GM19468 (cell line): ENCODE results near the gene CDCA4.

Experiments used
- ATAC-seq: cut with Tn5 transposase; IDR thresholded peaks from one replicate; pipeline ENCODE4 v1.9.1; 2021; ENCODE audit warnings: mild to moderate bottlenecking, moderate library complexity, moderate number of reproducible peaks; ENCODE audit not compliant: unreplicated experiment; ENCODE audit errors: extremely low read depth

CDCA4 gene

DNA sequence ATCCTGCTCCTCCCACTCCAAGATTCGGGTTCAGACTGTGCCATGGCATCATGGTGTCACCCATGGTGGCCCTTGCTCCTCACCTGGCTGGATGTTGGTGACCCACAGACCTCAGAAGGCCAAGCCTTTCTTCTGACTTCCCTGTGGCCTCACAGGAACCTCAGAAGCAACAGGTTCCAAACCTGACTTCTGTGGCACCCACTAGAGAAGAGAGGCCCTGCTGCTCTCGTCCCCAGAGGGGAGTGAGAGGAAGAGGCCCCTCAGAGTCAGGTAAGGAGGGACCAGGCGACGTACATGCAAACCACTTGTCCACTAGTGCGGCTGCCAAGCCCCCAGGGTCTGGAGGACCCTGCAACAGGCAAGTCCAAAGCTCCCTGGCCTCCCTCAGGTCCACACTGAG lies 24.9 kb downstream of the CDCA4 start:
- ATAC-seq = no peak

DNA sequence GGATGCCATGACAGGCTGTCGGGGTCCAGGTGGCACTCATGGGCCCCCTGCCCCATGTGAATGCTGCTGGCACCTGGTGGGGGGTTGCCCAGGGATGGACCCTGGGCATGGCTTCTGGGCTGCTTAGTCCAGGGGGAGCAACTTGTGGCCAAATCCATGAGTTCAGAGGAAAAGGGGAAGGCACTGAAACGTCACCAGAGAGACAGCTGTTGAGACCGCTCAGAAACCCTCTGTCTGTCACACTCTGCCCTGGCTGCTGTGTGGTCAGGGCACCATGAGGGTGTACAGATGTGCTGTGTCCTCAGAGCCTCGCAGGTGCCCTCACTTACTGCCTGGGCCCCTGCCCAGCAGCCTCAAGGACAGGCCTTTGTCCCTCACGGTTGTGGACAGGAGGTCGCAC lies 25.9 kb downstream of the CDCA4 start:
- ATAC-seq = no peak

DNA sequence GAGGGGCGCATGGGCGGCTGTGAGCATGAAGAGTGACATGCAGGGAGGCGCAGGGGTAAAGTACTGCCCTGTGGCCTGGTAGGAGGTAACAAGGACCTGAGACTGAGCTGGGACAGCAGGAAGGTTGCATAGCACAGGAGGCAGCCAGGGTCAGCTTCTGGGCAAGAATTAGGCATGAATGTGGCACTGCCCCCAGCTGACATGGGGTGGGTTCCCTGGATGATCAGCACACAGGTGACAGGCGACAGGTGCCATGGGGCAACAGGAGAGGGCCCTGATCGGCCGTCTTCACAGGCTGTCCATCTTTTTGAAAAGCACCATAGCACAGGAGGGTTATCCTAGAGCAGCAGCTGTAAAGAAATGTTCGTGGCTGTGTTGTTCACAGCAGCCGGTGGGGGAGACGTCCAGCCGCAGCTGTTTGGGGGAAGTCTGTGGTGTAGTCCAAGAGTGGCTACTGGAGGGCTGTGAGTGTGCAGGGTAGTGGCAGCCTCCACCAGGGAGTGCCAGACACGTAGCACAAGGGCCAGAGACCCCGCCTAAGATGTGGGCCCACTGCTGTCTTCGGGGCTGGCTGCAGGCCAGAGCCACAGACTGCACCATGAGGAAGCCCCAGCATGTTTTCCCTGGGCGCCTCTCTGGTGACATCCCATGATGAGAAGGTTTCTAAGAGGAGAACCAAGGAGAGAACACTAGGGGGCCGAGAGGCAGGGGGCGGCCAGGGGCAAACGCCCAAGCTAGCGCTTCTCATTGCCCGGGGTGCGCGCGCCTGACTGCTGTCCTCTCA lies 26.9 kb downstream of the CDCA4 start:
- ATAC-seq = no peak

DNA sequence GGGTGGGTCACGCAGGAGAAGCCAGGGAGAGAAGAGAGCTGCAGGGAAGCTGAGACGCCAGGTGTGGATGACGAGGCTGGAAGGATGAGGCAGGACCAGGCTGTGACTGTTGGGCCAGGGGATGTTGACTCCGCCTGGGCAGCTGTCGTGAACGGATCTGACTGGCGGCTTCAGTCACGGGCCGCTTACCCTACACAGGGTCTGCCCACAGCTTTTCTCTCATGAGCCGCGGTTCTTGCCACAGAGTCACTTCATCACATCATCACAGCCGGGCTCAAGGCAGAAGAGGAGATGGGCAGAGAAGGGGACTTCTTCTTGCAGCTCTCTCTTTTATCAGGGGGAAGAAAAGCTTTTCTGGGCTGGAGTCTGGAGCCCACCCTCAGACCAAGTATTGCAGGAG lies 27.6 kb downstream of the CDCA4 start:
- no peak for ATAC-seq

DNA sequence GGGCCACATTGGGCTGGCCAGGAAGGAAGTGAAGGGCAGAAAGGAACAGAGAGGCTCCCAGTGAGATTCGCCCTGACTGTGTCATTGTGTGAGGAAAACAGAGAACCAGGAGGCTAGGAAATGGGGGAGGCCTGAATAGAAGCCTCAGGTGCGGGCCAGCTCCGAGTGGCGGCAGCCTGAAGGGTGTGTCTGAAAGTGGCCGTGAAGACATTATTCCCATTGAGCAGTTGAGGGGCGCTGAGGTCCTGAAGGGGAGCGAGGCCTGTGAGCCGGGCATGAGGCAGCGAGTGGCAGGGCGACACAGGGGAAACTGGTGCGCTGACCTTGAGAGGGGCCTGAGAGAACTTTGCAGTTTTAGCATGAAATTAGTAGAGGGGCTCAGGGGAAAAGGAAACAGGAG lies 28.4 kb downstream of the CDCA4 start:
- ATAC-seq = no peak

DNA sequence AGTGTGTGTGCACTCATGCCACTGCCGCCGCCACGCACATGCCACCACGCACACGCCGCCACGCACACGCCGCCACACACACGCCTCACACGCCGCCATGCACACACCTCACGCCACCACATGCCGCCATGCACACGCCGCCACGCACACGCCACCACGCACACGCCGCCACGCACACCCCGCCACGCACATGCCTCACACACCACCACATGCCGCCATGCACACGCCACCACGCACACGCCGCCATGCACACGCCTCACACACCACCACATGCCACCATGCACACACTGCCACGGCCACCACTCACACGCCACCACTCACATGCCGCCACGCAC lies 29.0 kb downstream of the CDCA4 start:
- no peak for ATAC-seq

DNA sequence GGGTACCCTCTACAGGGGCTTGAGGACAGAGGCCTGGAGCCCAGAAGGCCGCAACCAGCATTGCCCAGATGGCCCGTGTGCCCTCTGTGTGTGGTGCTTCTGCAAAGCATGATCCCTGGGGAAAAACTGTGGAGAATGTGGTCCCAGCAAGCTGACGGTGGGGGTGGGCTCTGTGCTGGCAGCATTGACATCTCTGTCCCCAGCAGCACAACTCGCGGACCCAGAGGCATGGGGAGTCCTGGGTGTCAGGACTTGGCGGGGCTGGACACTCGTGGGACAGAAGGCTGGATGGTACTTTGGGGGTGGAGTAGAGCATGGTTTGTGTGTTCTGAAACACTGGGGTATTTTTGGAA lies 31.0 kb downstream of the CDCA4 start:
- no peak for ATAC-seq

DNA sequence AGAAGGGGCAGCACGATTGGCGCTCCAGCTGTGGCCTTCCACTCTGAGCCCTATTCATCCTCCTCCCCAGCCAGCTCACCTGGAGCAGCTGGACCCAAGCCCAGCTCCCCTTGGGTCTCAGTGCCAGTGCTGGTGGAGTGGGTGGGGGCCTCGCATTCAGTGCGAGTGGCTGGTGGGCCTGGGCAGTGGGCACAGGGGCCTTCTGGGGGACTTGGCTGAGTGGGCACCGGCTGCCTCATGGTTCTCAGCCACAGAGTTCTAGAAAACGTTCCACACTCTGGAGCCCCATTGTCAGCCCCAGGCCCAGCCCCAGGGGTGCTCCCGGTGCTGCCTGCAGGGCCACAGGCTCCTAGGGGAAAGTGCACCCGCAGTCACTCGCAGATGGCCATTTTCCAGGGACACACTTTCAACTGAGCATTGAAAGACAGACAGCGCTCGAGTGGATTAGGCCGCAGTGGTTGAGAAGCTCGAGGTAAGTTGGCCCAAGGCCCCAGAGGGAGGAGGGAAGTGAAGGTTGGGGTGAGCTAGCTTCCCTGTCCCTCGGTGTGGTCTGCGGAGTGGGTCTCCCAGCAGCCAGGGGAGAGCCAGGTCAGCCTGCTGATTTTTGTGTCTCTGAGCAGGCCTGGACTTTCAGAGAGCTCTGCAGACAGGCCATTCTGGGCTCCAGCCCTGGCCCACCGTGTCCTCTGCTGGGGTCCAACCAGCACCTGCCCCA lies 31.5 kb downstream of the CDCA4 start:
- no peak for ATAC-seq

DNA sequence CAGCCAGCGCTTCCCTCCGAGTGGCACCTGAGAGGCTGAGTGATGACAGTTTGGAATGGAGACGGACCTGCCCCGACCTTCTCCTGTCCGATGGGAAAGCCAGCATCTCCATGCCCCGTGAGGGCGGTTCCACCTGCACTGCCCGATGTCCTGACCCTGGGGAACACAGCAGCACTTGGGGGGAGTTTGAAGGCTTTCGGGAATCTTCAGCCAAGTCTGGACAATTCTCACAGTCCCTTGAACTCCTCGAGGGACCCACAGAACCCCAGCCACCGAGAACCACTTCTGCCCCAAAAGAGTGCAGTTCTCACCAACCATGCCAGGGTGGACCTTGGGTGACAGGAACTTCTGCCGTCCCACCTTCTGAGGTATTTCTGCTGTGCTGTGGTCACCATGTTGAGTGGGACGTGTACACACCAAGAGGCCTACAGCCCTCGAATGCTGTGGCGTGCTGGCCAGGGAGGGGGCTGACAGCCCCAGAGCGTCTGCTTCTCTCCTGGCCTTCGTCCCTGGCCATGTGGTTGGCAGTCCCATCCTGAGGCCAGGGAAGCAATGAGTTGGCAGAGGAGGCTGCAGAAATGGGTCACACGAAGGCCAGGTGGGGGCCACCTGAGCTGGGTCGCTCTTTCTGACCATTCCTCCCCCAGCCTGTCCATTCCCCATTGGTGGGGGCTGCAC lies 34.3 kb downstream of the CDCA4 start:
- ATAC-seq = no peak

DNA sequence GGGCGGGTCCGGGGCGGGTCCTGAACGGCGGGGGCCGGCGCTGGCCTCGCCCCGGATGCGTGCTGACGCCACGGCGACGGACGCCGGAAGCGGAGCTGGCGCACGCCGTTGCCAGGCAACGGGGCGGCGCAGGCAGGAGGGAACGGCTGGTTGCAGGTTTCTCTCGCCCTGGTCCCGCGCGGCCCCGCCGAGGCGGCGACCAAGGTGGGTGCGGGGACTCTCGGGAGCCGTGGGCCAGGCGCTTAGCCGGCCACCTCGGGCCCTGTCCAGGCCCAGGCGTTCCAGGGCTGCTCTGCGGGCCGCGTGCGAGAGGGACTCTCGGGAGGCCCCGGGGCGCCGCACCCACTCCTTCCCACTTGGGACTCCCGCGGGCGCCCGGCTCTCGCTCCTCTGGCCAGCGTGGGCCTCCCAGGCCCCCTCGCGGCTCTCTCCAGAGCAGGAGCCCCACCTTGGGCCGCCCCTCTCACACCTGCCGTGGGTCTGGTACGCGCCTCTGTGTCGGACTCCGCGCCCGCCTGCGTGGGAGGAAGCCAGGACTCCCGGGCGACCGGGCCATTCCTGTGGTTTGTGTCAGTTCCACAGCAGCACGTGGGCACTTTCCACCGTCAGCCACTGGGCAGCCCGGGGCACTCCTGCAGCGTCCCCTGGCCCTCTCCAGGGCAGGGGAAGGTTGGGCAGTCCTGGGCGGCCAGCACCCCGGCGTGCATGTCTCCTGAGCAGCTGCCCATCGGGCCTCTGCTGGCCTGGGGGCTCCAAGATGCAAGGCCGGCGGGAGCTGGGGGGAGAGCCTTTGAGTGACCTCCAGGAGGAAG lies 35.0 kb downstream of the CDCA4 start, which contains the start of gene CLBA1:
Gene CLBA1, plus strand, starts transcription at position 114 of the 812 bp plus-strand sequence. Its CDS starts 644 bp downstream, at position 758.
- ATAC-seq = peak; percentile 58

DNA sequence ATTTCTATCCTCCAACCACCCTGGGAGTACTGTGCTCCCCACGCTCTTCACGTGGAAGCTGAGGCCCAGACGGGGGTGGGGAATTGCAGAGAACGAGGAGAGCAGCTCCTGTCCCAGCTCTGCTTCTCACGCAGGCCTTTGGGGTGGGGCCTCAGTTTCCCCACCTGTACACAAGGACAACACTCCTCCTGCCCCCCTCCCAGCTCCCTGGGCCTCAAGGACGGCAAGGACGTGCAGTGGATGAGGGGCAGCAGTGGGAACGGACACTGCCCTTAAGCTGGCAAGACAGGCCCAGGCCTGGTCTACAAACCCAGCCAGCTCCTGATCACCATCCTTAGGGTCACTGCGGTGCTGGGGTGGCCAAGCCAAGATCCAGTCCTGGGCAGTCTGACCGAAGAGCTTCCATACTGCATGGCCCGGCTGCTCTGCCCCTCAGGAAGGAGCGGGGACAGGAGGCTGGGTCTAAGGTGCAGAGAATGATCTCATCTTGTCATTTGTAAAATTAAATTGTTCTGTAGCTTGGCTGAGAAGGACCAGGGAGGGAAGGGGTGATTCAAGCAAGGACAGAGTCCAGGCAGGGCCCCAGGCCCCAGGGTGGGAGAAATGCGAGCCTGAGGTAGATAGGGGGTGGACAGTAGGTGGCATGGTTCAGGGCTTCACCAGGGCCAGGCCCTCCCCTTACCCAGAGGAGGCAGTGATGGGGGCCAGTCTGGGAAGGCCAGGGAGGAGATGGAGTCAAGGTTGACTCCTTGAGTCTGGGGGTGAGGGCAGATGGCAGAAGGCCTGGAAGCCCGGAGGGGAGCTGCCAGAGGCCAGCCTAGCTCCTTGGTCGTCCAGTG lies 36.6 kb downstream of the CDCA4 start:
- no peak for ATAC-seq

DNA sequence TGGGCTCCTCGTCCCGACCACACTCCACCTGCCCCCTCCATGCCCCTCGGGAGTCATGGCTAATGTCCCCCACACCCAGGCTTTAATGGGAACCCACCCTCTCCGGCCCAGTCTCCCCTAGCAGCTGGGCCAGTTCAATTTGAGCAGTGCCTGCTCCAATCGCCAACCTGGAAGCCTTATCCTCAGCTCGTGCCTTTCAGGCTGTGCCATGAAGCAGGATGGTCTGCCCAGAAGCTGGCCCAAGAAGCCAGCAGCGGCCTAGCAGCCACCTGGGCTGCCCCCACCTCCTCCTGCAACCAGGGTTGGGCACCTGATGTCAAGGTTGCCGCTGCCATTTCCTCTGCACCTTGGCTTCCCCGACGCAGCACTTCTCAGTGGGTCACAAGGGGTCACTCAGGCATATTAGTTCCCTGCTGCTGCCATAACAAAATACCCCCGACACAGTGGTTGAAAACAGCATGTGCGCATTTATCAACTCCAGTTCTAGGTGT lies 37.6 kb downstream of the CDCA4 start:
- ATAC-seq = no peak

DNA sequence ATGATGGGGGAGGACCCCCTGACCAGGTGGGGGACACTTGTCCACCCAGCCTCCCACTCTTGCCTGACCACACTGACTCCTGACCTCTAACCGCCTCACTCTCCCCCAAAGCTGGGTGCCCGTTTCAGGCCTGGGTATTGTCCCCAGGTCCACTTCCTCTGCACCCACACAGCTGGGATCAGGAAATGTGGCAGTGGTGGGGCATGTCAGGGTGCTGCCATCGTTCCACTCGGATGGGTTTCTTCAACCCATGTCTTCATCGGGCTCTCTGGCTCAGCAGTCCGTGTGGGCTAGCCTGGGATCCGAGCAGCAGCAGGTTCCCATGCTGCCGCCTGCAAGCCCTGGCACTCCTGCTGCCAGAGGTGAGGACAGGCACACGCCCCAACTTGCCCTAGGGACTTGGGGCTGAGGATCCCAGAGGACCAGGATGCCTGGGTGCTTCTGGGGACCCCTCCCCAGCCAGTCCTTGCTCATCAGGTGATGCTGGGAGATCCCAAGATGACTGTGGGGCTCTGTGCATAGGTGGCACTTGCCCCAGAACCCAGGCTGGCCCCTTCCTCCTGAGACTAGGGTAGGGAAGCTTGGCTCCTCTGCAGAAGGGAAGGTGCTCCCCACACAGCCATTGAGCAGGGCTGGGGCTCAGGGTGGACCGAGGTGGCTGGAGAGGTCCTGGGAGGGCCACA lies 38.2 kb downstream of the CDCA4 start:
- no peak for ATAC-seq

DNA sequence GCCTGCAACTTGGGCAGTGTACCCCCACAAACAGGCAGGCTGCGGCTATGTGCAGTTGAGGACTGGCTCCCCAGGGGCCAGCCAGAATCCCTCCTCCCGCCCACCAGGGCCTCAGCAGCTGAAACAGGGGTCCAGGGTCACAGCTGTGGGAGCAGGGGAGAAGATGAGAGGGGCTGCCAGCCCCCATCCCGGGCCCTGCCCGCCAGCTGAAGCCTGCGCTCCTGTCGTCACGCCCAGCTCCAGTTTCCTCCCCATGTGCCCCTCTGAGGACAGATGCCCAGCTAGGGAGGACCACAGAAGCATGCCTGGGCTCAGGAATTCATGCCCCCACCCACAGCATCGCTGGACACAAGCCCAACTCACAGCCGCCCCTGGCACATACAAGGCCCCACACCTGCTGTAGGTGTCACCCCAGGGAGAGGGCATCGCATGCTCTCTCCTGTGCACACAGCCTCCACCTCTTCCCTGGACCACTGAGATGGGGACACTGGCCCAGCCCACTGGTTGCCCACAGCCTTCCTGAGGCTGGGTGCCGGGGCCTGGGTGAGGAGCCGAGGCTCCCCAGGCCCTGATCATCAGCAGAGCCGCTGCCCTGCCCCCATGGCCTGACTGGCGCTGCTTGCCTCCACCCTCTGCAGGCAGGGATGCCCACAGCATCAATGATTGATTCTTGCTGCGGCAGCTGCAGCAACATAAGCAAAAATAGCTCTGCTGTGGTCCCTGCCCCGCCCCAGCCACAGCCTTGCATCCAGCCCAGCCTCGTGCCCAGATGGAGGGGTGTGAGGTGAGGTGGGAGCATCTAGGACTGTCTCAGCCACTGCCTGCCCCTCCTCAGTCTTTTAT lies 39.0 kb downstream of the CDCA4 start:
- no peak for ATAC-seq

DNA sequence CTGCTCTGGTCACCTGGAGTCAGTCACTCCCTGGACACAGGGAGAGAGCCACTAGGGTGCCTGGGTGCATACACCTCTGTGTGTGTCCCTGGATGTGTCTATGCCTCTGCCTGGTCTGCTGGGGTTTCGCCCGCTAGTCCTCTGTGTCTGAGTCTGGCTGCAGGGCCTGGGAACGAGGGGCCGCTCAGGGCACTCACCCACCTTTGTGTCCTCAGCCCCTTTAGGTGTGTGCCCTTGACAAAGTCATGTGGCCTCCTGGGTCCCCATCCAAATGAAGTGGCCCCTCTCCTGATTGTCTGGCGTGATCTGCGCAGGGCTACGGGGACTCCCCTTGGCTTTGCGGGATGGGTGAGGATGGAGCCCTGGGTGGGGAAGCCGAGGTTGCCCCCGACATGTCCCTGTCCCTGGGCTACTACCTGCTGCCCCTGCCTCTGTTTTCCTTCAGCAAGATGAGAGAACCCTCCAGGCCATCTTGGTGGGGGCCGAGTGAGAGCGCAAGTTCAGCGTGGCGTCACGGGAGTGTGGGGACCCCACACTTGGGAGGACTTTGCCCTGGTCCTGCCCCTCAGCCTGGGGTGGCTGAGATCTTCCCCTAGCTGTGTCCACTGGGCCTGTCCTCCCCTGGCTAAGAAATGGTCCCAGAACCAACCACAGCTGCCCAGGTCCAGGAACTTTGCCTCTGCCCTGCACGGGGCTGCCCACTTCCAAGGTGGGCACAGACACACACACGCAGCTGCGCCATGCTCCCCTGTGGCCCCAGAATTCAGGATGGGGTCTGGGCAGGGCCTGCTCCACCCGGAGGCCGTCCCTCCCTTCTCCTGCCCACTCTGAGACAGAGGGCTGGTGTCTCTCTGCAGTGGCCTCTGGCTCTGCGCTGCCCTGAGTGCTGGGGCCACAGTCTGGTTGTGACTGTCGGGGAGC lies 40.0 kb downstream of the CDCA4 start:
- ATAC-seq = no peak

DNA sequence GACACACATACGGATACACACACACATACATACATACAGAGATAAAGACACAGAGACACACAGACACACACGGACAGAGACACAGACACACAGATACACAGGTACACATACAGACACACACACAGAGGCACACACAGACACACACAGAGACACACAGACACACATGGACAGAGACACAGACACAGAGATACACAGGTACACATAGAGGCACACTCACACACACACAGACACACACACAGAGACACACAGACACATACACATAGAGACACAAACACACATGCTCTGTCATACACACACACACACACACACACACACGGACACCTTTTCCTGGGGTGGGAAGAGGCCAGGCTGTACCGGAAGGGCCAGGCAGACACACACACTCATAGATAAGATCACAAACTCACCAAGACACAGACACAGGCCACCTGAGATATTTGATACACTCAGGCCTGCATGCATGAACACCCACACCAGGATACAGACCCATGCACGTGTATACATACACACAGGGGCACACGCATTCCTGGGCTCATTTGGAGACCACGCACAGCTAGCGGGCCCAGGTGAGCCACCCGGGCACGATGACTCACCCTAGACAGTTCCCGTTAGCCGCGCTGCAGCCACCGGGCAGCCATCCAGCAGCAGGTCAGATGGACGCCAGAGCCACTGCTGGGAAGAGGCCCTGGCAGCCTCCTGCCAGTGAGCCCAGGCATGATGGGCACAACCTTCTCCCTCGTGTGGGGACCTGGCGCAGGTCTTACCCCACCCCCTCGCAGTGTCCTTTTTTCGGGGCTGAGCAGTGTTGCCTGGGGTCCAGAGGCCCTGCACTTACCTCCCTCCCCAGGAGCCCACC lies 40.9 kb downstream of the CDCA4 start:
- ATAC-seq = no peak
